Activated gamma-delta T cell treated with anti-CD3 and anti-CD28 coated beads, Interleukin-2, amount 50 U/mL, for 16 hours (primary cell): ENCODE data around the gene ANXA11.

Experiments used
- DNase-seq: peaks from one replicate; pipeline ENCODE4 v3.0.0-alpha.2; 2020; ENCODE audit warnings: low read depth

Gene ANXA11

DNA sequence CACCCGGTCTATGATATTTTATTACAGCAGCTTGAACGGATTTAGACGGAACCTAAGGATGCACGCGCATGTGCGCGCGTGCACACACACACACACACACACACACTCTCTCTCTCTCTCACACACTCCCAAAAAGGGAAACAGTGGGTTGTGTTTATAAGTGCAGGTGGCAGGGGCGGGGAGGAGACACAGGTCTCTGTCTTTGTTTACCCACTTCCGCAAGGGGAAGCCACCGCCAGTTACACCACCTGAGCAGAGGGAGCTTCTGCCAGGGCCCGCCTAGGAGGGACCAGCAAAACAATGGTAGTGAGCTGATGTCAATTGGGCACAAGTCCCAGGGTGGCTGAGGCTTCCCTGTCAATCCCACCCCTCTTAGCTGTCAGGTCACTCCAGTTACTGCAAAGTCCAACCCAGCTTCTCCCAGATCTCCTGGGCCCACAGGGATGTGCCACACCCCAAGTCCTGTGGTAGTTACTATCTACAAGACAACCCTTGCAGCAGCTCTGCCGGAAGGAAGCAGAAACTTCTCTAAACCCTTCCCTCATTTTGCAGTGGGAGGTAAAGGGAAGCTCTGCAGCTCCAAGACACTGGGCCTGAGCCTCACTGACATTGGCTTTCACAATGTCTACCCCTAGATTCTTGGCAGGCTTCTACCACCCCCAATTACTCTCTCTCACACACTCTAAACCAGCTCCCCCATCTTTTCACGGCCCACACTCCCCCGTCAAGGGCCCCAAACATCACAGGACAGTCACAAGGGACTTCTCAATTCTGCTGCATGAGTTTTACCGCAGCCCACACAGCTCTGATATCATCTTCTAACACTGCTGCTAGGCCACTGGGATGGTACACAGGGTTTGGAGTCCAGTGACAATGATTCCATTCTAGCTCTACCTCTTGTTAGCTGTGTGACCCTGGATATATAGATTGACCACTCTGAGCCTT is 17.6 kb downstream of the ANXA11 start:
- peak; percentile 60 for DNase-seq

DNA sequence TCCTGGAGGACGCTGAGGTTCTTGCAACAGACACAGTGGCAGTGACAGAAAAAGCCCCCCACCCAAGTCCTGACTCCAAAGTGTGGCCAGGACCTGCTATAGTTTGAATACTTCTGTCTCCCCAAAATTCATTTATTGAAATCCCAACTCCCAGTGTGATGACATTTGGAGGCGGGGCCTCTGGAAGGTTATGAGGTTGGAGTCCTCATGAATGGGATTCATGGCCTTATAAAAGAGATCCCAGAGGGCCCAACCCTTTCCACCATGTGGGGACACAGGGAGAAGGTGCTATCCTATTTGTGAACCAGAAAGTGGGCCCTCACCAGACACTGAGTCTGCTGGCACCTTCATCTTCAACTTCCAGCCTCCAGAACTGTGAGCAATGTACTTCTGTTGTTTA is 18.3 kb downstream of the ANXA11 start:
- no peak for DNase-seq

DNA sequence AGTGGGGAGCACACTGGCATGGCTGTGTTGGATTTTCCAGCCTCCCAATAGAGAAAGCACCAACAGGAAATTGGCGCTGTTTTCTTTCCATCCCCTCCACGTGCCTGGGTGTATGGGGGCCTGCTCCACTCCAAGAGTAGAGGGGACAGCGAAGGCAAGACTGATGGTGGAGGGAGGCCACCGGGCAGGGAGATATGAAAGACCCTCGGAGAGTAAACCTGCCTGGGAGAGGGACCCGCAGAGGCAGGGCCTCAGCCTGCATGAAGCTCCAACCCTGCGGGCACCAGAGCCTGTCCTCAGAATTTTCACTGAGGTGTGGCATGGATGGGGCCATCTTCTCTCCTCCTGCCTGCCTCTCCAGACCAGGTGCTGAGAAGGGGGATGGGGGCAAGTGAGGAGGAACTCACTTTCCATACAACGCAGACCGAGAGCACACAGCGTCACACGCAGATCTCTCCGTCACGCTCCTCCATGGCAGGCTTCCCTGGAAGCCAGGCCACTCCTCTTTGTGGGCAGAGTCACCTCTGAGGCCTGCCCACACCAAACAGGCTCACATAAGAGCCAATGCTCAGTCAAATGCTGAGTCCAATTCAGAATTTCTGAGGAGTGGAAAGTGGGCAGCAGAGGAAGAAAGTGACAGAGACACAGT is 18.8 kb downstream of the ANXA11 start:
- no peak for DNase-seq

DNA sequence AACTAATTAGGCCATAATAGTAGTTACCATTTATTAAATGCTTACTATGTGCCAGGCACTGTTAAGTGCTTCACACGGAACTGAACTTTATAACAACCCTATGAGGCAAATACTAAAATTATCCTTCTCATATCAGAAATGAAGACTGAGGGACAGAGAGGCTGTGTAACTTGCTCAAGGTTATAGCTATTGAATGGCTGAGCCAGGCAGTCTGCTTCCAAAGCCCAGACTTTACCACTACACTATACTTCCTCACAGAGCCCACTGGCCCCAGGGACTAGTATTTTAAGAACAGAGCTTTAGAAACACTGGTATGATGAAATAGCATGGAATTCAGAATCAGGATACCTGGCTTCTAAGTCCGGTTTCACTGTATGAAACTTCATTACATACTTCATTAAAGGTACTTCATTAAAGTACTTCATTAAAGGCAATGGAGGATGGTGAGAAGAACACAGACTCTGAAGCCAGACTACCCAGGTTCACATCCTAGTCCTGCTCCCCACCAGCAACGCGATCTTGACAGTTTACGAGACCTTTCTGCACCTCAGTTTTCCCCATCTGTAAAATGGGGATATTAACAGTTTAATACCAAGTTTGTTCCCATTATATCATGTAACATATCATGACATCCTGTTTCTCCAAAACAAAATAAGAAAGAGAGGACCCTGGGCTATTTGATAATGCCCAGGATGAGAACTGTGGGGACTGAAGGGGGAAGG is 19.6 kb downstream of the ANXA11 start:
- no peak for DNase-seq

DNA sequence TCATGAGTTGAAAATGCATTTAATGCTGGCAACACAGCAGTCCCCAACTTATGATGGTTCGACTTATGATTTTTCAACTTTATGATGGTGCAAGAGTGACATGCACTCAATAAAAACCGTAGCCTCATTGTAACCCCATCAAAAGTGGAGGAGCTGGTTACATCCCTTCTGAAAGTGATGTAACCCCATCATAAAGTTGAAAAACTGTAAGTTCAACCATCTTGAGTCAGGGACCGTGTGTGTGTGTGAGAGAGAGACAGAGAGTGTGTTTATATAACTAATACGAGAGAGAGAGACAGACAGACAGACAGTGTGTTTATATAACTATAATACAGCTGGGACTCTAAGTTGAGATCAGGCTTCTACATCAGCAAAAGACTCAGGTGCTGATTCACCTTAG is 21.0 kb downstream of the ANXA11 start:
- DNase-seq = no peak

DNA sequence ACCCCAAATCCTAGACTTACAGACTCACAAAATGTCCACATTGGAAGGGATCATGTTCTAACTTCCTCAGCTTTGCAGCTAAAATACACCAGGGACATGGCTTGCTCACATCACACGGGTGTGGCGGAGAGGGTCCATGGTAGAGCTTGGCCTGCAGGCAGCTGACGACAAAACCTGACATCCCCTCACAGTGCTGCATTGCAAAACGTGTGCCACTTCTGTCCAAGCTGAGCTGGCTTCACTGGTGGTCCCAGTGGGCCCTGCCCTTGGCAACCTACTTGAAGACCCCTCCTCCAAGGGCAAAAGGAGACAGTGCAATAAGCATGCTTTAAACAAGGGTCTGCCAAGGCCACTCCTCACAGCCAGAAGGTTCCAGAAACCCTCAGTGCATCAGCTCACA is 21.9 kb downstream of the ANXA11 start:
- no peak for DNase-seq

DNA sequence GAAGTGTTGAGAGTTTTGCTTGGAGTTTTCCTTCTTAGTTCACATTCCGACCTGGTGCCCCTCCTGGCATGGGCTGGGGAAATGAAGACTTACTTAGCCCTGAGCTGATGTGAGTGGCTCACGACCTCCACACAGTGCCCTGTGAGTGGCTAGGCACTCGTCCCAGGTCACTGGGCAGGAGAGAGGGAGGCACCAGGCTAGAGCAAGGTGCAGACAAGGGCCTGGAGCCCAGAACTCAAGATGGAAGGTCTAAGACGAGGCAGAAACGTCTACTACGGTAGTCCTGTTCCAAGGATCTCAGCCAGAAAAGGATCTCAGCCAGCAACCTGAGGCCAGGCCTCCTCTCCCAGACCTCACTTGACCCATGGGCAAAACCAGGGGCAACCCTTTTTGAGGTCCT is 22.4 kb downstream of the ANXA11 start:
- DNase-seq = no peak

DNA sequence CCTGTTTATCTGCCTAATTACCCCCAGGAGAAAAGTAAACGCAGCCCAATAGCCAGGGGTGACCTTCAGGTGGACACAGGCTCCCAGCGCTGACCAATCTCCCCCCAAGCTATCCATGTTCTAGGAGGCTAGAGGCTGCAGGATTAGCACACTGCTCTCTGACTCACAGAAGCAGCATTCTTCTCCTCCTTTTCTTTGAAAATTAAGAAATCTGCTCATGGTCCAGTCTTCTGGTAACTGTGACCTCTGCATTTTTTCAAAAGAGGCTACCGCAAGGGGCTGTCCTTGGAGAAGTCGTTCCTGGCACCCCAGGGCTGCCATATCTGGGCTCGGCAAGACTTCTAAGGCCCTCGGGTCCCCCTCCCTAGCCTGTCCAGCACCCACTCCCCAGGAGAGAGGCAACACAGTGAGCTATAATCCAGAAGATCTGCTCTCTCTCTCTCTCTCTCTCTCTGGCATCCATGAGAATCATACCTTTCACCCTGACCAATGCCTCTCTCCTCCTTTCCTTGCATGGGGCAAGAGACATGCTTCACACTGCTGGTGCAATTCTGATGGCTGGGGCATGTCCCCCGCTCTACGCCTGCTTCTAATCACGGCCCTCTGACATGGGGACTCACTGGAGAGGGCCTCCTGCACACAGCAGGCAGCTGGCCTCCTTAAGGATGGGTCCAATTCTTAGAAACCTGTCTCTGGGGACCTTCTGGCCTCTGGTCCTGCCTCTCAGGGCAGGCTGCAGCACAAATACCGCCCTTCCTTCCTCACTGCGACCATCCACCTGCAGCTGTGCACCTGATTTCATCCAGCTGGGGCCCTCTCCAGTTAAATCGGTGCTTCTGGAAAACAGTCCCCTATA is 27.3 kb downstream of the ANXA11 start:
- no peak for DNase-seq

DNA sequence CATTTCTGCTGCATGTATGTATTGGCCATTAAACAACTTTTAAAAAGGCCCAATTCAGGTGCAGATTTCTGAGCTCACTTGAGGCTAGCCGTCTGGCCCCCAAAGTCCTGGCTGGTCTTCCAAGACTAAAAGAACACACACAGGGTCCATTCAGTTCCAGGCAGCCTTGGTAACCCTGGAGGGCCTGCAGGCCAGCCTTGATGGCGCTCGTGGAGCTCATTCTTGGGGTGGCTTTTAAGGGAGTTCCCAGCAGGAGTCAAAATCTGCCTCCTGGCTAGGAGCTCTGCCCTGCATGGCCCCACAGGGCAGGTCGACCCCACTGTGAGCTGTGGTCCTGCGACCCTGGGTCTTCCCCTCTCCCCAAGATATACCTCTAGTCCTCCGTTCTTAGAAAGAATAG is 28.8 kb downstream of the ANXA11 start:
- DNase-seq = no peak

DNA sequence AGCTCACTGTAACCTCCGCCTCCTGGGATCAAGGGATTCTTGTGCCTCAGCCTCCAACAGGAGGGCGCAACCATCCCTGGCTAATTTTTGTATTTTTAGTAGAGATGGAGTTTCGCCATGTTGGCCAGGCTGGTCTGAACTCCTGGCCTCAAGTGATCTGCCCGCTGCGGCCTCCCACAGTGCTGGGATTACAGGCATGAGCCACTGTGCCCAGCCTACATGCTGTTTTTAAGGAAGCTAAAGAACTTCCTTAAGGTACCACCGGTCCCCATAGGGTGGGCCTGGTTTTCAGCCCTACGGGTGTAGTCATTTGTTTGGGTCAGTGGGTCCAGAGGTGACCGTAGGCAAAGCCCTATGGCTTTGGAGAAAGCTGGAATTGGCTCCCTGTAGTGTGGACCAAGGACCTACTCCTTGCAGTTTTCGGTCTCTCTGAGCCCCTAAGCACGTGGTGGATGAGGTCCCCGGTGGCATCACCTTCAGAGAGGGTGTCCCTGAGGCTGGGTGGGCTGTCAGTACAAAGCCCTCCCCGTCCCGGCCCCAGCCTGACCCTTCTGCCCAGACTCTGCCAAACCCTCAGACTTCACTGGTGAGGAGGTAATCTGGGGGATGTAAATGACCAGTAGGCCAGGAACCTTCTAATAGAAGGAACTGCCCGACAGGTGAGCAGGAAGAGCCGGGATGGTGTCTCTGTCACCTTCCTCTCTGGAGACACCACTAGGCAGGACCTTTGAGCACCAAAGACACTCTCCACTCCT is 30.5 kb downstream of the ANXA11 start:
- no peak for DNase-seq

DNA sequence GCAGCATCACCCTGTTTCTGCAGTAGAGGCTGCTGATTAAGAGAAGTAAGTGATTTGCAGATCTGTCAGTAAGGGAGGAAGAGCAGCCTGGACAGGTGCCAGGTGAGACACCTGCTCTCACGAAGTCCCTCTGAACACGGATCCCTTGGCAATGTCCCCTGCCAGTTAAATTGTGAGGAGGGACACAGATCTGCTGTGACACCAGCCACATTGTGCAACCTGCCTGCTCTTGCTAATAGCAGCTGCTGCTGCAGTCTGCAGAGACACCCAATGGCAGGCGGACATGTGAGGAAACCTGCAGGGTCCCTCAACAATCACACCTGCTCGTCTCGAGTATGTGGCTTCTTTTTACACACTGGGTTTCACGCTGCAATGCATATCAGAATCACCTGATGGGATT is 31.9 kb downstream of the ANXA11 start:
- DNase-seq = no peak

DNA sequence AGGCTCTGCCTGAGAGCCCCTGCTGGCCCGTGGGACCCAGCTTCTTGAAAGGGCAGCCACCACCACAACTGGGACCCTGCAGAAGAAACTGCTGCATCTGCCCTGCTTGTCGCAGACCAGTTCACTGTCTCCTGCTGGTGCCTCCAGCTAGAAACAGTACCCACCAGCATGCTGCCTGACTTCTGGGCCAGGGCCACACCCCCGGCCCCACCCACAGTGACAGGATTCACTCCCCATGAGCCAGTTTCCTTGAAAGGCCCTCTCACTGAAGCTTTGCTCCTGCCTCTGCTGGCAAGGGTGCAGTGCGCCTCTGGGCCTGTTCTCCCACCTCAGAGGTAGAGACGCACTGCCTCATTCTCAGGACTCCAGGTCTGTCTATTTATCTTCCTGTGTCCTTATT is 32.4 kb downstream of the ANXA11 start:
- no peak for DNase-seq

DNA sequence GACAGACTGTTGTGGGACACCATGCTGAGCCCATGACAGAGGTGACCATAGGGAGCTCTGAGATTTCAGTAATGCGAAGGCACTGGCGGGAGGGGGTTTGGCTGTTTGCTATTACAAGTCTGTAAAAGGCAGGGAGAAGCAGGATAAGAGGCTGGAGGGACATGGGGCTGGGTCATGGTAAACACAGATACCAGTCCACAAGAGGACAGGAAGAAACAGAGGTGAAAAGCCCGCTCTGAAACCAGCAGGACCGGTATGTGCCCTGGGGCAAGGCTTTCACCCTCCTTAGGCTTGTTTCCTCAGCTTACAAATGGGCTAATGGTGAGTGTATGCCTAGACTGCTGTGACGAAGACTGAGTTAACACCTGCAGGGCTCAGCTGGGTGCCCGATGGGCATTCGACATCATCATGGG is 34.1 kb downstream of the ANXA11 start:
- no peak for DNase-seq

DNA sequence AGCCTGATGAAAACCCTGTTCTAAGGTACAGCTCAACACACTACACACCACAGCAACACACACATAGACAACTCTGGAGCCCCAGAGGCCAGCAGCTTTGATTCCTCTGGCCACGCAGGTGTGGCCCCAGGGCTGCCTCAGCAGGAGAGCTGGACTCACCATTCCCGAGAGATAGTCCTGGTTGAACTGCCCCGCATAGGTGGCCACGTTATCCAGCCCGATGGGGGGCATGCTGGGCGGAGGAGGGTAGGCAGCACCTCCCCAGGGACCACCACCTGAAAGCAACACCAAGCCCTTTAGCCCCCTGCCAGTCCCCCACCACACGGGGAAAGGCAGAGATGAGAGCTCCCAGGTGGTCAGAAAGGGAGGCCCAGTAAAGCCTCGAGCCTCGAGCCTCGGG is 34.7 kb downstream of the ANXA11 start:
- no peak for DNase-seq

DNA sequence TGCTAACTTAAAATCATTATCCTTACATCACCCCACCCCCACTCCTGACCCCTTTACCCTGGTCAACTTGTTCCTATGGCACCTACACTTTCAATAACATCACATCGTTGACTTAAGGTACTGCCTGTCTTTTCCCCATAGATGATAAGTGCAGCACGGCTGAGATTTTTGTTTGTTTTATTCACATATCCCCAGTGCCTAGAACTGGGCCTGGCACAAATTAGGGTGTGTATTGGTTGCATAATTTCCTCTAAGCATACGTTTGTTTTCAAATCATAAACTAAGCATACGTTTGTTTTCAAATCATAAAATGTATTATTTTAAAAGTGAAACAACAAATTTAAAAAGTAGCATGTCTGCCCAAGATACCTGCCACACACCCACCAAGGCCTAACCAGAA is 35.3 kb downstream of the ANXA11 start:
- no peak for DNase-seq

DNA sequence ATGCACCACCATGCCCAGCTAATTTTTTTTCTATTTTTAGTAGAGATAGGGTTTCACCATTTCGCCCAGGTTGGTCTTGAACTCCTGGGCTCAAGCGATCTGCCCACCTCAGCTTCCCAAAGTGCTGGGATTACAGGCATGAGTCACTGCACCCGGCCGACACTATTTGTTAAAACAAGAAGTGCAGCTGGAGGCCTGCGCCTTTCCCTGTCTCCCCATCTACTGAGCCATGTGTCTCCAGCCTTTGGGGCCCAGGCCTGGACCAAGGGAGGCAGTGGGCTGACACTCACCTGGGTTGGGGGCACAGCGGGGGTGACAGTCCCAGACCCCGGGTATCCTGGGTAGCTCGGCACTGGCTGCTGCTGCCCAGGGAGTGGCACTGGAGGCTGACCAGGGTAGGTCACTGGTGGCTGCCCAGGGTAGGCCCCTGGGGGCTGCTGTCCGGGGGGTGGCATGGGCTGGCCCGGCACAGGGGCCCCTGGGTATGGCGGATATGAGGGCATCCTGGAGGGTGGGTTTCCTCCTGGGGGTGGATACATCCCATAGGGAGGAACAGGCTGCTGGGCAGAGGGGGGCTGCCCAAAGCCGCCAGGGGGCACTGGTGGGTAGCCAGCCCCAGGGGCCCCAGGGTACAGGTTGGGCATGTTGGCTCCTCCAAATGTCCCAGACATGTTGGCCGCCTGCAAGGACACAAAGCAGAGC is 36.5 kb downstream of the ANXA11 start:
- no peak for DNase-seq

DNA sequence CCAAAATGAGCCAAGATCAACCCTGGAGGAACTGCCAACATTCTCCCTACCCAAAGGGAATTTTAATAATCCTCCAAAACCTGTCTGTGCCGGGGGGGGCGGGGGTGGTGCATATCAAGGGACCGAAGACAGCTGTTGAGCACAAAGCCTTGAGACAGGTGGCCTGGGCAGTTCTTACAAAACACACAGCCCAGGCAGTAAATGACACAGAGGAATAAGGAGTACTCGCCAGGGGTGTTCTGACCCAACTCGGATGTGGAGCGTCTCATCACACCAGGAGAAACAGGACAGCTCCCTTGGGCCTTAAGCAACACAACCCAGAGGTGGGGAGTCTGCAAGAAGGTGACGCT is 37.2 kb downstream of the ANXA11 start:
- no peak for DNase-seq

DNA sequence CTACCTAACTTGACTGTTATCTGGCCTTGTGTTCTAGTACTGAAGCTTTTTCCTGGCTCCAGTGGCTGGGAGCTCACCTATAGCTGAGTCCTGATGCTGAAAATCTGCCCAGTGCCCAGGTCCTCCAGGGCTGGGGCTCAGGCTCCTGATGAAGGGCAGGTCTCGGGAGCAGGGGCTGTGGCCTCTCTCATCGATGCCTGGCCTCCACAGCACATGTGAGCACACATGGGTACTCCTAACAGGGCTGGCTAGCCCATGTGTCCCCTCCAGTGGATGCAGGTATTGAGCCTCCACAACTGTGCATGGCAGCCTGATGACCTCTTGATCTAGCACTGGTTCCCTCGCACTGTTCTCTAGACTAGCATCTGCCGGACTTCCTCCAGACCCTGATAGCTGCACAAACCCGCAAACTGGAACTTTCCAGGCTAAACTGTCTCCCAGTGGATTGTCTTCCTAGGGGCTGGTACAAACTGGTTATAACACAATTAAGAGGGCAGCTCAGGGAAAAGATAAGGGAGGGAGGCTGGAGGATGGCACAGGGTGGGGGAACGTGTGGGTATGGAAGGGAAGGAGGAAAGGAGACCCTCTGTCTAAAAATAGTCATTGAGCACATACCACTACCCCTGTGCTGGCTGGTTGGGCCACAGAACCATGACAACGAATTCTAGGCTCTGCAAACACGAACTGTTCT is 37.7 kb downstream of the ANXA11 start:
- DNase-seq = no peak

DNA sequence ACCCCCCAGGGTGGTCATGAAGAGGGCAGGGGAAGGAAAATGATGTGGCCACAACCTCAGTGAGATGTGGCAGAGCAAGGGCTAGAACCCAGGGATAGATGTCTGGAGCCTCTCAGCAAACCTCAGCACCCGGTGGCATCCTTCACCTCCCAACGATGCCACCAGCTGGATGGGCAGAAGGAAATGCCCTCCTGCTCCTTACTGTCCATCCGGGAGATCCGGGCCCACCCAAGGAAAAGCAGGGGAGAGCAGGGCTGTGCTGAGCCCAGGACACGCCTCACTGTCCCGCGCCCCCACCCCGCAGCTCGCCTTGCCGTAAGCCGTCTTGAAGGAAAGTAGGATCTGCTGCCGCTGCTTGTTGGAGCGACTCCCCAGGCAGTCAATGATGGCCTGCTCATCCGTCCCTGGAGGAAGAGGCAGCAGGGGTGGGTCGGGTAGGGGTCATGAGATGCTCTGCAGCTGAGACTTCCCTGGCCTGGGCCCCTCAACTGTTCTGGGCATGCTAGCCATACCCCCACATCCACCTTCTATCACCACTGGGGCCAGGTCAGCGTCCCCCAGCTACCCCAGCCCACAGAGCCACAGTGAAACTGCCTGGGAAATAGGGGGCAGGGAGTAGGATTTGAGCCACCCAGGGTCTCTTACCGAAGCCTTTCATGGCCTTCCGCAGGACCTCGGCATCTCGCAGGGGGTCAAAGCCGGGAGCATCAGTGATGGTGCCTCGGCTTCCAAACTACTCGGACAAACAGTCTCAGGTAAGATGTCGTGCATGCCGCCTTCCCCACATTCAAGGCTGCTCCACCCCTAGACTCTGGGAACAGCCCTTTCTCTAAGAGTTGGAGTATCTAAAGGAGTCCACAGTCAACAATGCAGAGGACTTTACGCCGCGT is 38.5 kb downstream of the ANXA11 start:
- DNase-seq = no peak
